ENCODE measurements around the gene CCDC89. TPM values are rescaled to one million over a fixed set of nuclear protein-coding genes. Genes with fewer than 3 reads are reported as not detected.

The CCDC89 gene
- total and polyA plus RNA-seq, 10 of the 15 experiments (the other 5 are each of a cell fraction or from before 2014, with no cell fraction given), result 0.11 to 0.15 TPM; not detected in 8

GRCh38 chr11:85647604-85648299 is 38.2 kb downstream of the CCDC89 start, which contains the start of gene TMEM126A (continued):
- no peak for TF ChIP-seq SREBF2 (IDR thresholded peaks at IDR 0.05; ENCODE audit: low read length)
- TF ChIP-seq CREM (IDR thresholded peaks at IDR 0.05; ENCODE audit: low read depth), result peak; percentile 79
- peak; percentile 72 for TF ChIP-seq RAD51 (IDR thresholded peaks at IDR 0.05)
- TF ChIP-seq TCF7 (IDR thresholded peaks at IDR 0.05; ENCODE audit: borderline replicate concordance), result no peak
- TF ChIP-seq HCFC1 (IDR thresholded peaks at IDR 0.05; ENCODE audit: low read length), result peak; percentile 68
- TF ChIP-seq SMAD5 (IDR thresholded peaks at IDR 0.05; ENCODE audit: low read depth), result peak; percentile 89; the same call in 1 of the 2 replicates
- TF ChIP-seq SRF (IDR thresholded peaks at IDR 0.05; ENCODE audit: low read depth in 2 of 2, low read length in 2 of 2), result peak; percentile 39 to 58; a peak in 1 of 4 replicates
- TF ChIP-seq MTA3 (IDR thresholded peaks at IDR 0.05; ENCODE audit: borderline replicate concordance, low read length), result no peak
- no peak for TF ChIP-seq PBX3 (IDR thresholded peaks at IDR 0.05; ENCODE audit: insufficient replicate concordance, low read depth, low read length)
- TF ChIP-seq MLLT1 (IDR thresholded peaks at IDR 0.05), result peak; percentile 81
- no peak for TF ChIP-seq FOS (IDR thresholded peaks at IDR 0.05; ENCODE audit: borderline replicate concordance, extremely low read depth, insufficient read length)
- TF ChIP-seq IKZF2 (IDR thresholded peaks at IDR 0.05), result 0 out of 4 replicates have a peak, but pooled peaks of 1 of the 2 experiments have one; percentile 6
- TF ChIP-seq POLR2AphosphoS5 (IDR thresholded peaks at IDR 0.05; ENCODE audit: low read length), result peak; percentile 95
- no peak for TF ChIP-seq SUZ12 (IDR thresholded peaks at IDR 0.05; ENCODE audit: unreplicated experiment)
- TF ChIP-seq MYC (IDR thresholded peaks at IDR 0.05; ENCODE audit: insufficient read depth, insufficient read length, insufficient replicate concordance, low read length, severe bottlenecking), result no peak
- TF ChIP-seq POU2F2 (IDR thresholded peaks at IDR 0.05; ENCODE audit: borderline replicate concordance, low read depth, low read length), result peak; percentile 69; the same call in 2 of the 3 replicates
- TF ChIP-seq RELA (IDR thresholded peaks at IDR 0.05; ENCODE audit: borderline replicate concordance, partially characterized antibody), result peak; percentile 34
- TF ChIP-seq SKIL (IDR thresholded peaks at IDR 0.05; ENCODE audit: low read depth, poor library complexity, severe bottlenecking), result no peak
- TF ChIP-seq HSF1 (IDR thresholded peaks at IDR 0.05; ENCODE audit: low read depth, low read length), result no peak

All from GM12878 (cell line).